RWPE2 (cell line): ENCODE results near the gene VGLL4.

ENCODE experiments used
- ATAC-seq: fragments of 200-7000 bp; cut with Tn5 transposase; 3 replicates; pipeline ENCODE4 v1.9.1; 2021; ENCODE audit warnings: low read depth
- DNase-seq: peaks from one replicate; pipeline ENCODE4 v3.0.0-alpha.2; 2020; ENCODE audit warnings: low spot score
- H3K27ac ChIP-seq: fragments of 450-650 bp; 2 replicates; pipeline ENCODE4 v1.5.1; 2017; ENCODE audit warnings: mild to moderate bottlenecking; ENCODE audit not compliant: poor library complexity, severe bottlenecking
- H3K27me3 ChIP-seq: fragments of 250-450 bp; sonication (Bioruptor Pico); 2 replicates; pipeline ENCODE4 v1.5.1; 2021; ENCODE audit warnings: mild to moderate bottlenecking, moderate library complexity; ENCODE audit not compliant: insufficient read depth, poor library complexity, severe bottlenecking
- H3K36me3 ChIP-seq: fragments of 250-450 bp; sonication (Bioruptor Pico); 2 replicates; pipeline ENCODE4 v1.5.1; 2020; ENCODE audit warnings: low read depth, mild to moderate bottlenecking, moderate library complexity
- H3K4me1 ChIP-seq: fragments of 250-450 bp; sonication (Bioruptor Pico); 2 replicates; pipeline ENCODE4 v1.5.1; 2021; ENCODE audit warnings: mild to moderate bottlenecking, moderate library complexity; ENCODE audit not compliant: insufficient read depth, poor library complexity, severe bottlenecking
- H3K4me3 ChIP-seq: fragments of 250-450 bp; sonication (Bioruptor Pico); 2 replicates; pipeline ENCODE4 v1.5.1; 2021; ENCODE audit warnings: mild to moderate bottlenecking, moderate library complexity; ENCODE audit not compliant: severe bottlenecking
- H3K9me3 ChIP-seq: fragments of 250-450 bp; sonication (Bioruptor Pico); 2 replicates; pipeline ENCODE4 v1.5.1; 2021; ENCODE audit warnings: mild to moderate bottlenecking, moderate library complexity; ENCODE audit not compliant: severe bottlenecking
- CTCF ChIP-seq: fragments of 450-650 bp; IDR thresholded peaks from one replicate; pipeline ENCODE4 v1.5.1; 2017; ENCODE audit warnings: mild to moderate bottlenecking, moderate library complexity; ENCODE audit not compliant: poor library complexity, severe bottlenecking

The VGLL4 gene

GRCh38 chr3:11606090-11606784 is 37.5 kb downstream of the VGLL4 start:
- DNase-seq (no peak), ATAC-seq (no peak)
- no peaks in the 10 kb centered on the region for H3K9me3 ChIP-seq
- no peaks in the 10 kb centered on the region for H3K27me3 ChIP-seq
- H3K4me1 ChIP-seq, result peaks cover 54% of the 10 kb centered on the region
- no peak overlapping the region for H3K4me3 ChIP-seq
- H3K27ac ChIP-seq, result peak overlapping the region; percentile 62
- H3K36me3 ChIP-seq, result peaks cover 7% of the 10 kb centered on the region
- TF ChIP-seq CTCF, result no peak

GRCh38 chr3:11605398-11605797 is 38.3 kb downstream of the VGLL4 start:
- H3K27me3 ChIP-seq, result no peaks in the 10 kb centered on the region
- TF ChIP-seq CTCF, result no peak
- no peaks in the 10 kb centered on the region for H3K9me3 ChIP-seq
- DNase-seq, result no peak
- H3K27ac ChIP-seq, result no peak overlapping the region
- ATAC-seq, result no peak
- peaks cover 52% of the 10 kb centered on the region for H3K4me1 ChIP-seq
- peaks cover 12% of the 10 kb centered on the region for H3K36me3 ChIP-seq
- H3K4me3 ChIP-seq, result no peak overlapping the region

- Histone ChIP-seq H3K4me3 (no peak overlapping the region), H3K27ac (peak overlapping the region; percentile 93), H3K36me3 (peaks cover 17% of the 10 kb centered on the region), H3K9me3 (no peaks in the 10 kb centered on the region), H3K27me3 (no peaks in the 10 kb centered on the region), H3K4me1 (peaks cover 60% of the 10 kb centered on the region)
- DNase-seq, result no peak
- no peak for ATAC-seq
- no peak for TF ChIP-seq CTCF
Measured at GRCh38 chr3:11604139-11604892, 39.4 kb downstream of the VGLL4 start.

- Histone ChIP-seq H3K4me1 (peaks cover 54% of the 10 kb centered on the region), H3K27ac (peak overlapping the region; percentile 93), H3K9me3 (no peaks in the 10 kb centered on the region), H3K27me3 (no peaks in the 10 kb centered on the region), H3K4me3 (no peak overlapping the region), H3K36me3 (peaks cover 17% of the 10 kb centered on the region)
- no peak for TF ChIP-seq CTCF
- ATAC-seq, result no peak
- DNase-seq, result no peak
Measured at GRCh38 chr3:11603628-11604027, 40.1 kb downstream of the VGLL4 start.
